Fibroblast of pulmonary artery (primary cell): Measurements from ENCODE around the gene AIFM2.
A peak's percentile ranks its signal among the peaks of the same experiment; 100 is the strongest.

Source experiments
- DNase-seq: peaks from one replicate; pipeline ENCODE4 v3.0.0-alpha.2; 2010; ENCODE audit warnings: low read depth
- H3K4me3 ChIP-seq: replicated peaks from 2 replicates; pipeline ENCODE4 v1.5.1; 2011; ENCODE audit warnings: low read depth, mild to moderate bottlenecking, control low read depth, low read length, moderate library complexity
- TF ChIP-seq, protein P1 (sequence below): IDR thresholded peaks from 2 replicates; pipeline ENCODE4 v1.5.1; 2011; ENCODE audit warnings: mild to moderate bottlenecking, control low read depth, low read length, inconsistent platforms; ENCODE audit errors: missing control alignments

AIFM2 gene

GRCh38 chr10:70169011-70169410, 36.4 kb upstream of the AIFM2 start:
- TF ChIP-seq, protein P1, sequence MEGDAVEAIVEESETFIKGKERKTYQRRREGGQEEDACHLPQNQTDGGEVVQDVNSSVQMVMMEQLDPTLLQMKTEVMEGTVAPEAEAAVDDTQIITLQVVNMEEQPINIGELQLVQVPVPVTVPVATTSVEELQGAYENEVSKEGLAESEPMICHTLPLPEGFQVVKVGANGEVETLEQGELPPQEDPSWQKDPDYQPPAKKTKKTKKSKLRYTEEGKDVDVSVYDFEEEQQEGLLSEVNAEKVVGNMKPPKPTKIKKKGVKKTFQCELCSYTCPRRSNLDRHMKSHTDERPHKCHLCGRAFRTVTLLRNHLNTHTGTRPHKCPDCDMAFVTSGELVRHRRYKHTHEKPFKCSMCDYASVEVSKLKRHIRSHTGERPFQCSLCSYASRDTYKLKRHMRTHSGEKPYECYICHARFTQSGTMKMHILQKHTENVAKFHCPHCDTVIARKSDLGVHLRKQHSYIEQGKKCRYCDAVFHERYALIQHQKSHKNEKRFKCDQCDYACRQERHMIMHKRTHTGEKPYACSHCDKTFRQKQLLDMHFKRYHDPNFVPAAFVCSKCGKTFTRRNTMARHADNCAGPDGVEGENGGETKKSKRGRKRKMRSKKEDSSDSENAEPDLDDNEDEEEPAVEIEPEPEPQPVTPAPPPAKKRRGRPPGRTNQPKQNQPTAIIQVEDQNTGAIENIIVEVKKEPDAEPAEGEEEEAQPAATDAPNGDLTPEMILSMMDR: no peak
- H3K4me3 ChIP-seq: peak overlapping the region; percentile 99
- no peak for DNase-seq

DNA sequence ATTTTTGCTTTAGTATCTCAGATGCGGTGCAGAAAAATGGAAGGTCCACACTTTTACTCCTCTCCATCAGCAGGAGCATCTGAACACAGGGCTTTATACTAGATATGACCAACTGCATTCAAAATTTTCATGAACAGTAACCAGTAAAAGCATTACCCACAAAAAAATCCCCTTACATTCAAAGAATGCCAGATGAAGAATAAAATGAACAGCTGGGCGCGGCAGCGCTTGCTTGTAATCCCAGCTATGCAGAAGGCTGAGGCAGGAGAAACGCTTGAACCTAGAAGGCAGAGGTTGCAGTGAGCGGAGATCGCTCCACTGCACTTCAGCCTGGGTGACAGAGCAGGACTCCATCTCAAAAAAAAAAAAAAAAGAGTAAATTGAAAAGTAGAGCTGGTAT, 34.6 kb upstream of the AIFM2 start:
- no peak for DNase-seq
- no peak overlapping the region for H3K4me3 ChIP-seq
- TF ChIP-seq, protein P1: no peak

DNA sequence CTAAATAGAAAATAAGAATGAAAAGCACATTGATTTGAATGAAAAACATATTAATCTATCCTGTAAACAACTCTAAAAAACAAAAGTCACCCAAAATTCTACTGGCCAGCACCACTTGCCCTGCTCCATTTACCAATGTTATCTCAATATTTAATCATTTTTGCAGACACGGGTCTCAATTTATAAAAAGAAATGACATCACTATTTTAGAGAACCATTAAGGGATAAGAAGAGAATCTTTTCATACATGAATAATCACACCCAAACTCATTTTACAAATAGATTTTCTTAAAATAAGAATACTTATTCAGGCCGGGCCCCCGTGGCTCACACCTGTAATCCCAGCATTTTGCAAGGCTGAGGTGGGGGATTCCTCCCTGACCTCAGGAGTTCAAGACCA, 33.8 kb upstream of the AIFM2 start:
- DNase-seq: no peak
- no peak overlapping the region for H3K4me3 ChIP-seq
- TF ChIP-seq, protein P1: no peak

DNA sequence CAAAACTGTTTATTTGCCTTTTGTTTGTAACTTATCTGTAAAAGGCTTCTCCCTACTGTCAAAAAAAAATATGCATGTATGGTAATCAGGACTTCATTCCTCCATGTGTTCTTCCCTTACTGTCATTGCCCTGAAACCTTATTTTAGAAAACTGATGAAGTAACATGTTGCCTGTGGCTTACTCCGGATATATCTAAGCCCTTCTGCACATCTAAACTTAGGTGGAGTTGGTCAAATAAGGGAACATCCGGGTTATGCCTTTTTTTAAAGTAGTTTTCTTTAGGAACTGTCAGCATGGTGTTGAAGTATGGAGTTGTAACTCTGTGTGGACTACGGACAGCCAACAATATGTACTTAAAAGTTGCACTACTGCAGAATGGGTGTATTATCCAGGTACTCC, 31.5 kb upstream of the AIFM2 start:
- DNase-seq: no peak
- TF ChIP-seq, protein P1: no peak
- no peak overlapping the region for H3K4me3 ChIP-seq

DNA sequence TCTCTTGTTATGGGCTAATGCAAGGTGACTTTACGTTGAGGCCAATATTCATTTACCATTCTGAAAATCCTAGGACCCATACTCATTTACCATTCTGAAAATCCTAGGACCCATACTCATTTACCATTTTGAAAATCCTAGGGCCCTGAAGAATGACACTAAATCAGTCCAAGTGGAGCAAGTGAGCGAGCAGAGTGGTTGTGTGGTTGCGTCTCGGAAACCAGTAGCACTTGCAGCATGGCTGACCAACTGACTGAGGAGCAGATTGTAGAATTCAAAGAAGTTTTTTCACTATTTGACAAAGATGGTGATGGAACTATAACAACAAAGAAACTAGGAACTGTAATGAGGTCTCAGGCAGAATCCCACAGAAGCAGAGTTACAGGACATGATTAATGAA, 30.8 kb upstream of the AIFM2 start:
- no peak overlapping the region for H3K4me3 ChIP-seq
- DNase-seq: no peak
- TF ChIP-seq, protein P1: no peak

DNA sequence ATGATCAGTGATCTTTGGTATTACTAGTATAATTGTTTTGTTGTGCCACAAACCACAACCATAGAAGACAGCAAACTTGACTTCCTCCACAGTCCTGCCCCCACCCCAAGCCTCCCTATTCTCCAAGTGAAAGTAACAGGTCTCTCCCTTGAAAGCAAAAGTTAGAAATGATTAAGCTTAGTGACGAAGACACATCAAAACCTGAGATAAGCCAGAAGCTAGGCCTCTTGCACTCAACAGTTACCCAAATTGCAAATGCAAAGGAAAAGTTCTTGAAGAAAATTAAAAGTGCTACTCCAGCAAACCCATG, 30.2 kb upstream of the AIFM2 start:
- DNase-seq: no peak
- no peak overlapping the region for H3K4me3 ChIP-seq

More for the DNA sequence above, 30.2 kb upstream of the AIFM2 start:
- TF ChIP-seq, protein P1: no peak
